Prostate gland (tissue), 2 donors: Measurements from ENCODE around the gene TFF3.

Source experiments
- CTCF ChIP-seq, 4 experiments: fragments of 200-600 bp in 2 of 4; fragments of 450-650 bp in 2 of 4; sonication (generic) in 2 of 4; IDR thresholded peaks; 1 replicate in 3 of 4; 2 replicates in 1 of 4; pipeline ENCODE4 v1.5.1; 2016 to 2019; ENCODE audit warnings: antibody characterized with exemption in 4 of 4, mild to moderate bottlenecking in 2 of 4, moderate library complexity in 2 of 4
- POLR2A ChIP-seq: fragments of 450-650 bp; IDR thresholded peaks from one replicate; pipeline ENCODE4 v1.6.1; 2016; ENCODE audit warnings: antibody characterized with exemption, mild to moderate bottlenecking
- POLR2AphosphoS5 ChIP-seq: sonication (generic); formaldehyde crosslinking; IDR thresholded peaks from one replicate; pipeline ENCODE4 v1.6.1; 2017; ENCODE audit warnings: antibody characterized with exemption

GRCh38 chr21:42343101-42343500 is 27.9 kb upstream of the TFF3 start:
- TF ChIP-seq POLR2A = no peak
- TF ChIP-seq CTCF (IDR thresholded peaks at IDR 0.05) = no peak
- no peak for TF ChIP-seq POLR2AphosphoS5
